D721Med (cell line): ENCODE data around the gene LYVE1.

ENCODE experiments used
- DNase-seq: peaks from one replicate; pipeline ENCODE4 v3.0.0; 2011; ENCODE audit warnings: low spot score; ENCODE audit not compliant: insufficient read length
- FAIRE-seq: peaks from 2 replicates; lab custom pipeline; 2011; peaks lifted over from hg19 to GRCh38; lab: Jason Lieb, UNC
- CTCF ChIP-seq: IDR thresholded peaks from 2 replicates; pipeline ENCODE4 v1.5.1; 2012; ENCODE audit warnings: mild to moderate bottlenecking, control low read depth; ENCODE audit not compliant: insufficient read depth; ENCODE audit errors: missing control alignments

The LYVE1 gene

GRCh38 chr11:10526974-10527918 lies 41.2 kb downstream of the LYVE1 start:
- FAIRE-seq (no peak), DNase-seq (no peak)
- TF ChIP-seq CTCF, result no peak

- FAIRE-seq, result no peak
- no peak for TF ChIP-seq CTCF
These were observed 44.0 kb downstream of the LYVE1 start for GRCh38 chr11:10524471-10524870.

GRCh38 chr11:10522921-10523320 lies 45.5 kb downstream of the LYVE1 start:
- FAIRE-seq, result no peak
- TF ChIP-seq CTCF, result no peak
- no peak for DNase-seq

More at GRCh38 chr11:10524471-10524870, 44.0 kb downstream of the LYVE1 start:
- DNase-seq, result no peak

GRCh38 chr11:10522276-10522675 lies 46.2 kb downstream of the LYVE1 start:
- no peak for TF ChIP-seq CTCF

DNA sequence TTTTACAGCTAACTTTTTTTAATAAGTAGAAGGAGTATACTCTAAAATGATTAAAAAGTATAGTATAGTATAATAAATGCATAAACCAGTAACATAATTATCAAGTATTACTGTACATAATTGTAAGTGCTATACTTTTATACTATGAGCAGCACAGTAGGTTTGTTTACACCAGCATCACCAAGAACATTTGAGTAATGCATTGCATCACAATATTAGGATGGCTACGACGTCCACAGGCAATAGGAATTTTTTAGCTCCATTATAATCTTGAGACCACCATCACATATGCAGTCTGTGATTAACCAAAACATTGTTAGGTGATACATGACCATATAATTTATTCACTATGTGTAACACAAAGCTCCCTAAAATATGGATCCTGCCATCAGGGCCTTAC lies 47.9 kb downstream of the LYVE1 start:
- no peak for TF ChIP-seq CTCF
- FAIRE-seq (no peak), DNase-seq (no peak)

More at GRCh38 chr11:10522276-10522675, 46.2 kb downstream of the LYVE1 start:
- DNase-seq (no peak), FAIRE-seq (no peak)

DNA sequence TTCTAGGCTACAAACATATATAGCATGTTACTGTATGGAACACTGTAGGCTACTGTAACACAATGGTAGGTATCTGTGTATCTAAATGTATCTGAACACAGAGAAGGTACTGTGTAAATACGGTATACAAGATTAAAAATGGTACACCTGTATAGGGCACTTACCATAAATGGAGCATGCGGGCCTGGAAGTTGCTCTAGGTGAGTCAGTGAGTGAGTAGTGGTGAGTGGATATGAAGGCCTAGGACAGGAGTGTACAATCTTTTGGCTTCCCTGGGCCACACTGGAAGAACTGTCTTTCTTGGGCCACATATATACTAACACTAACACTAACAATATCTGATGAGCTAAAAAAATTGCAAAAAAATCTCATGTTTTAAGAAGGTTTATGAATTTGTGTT lies 48.8 kb downstream of the LYVE1 start:
- TF ChIP-seq CTCF, result no peak
- no peak for DNase-seq
- no peak for FAIRE-seq

- DNase-seq (no peak), FAIRE-seq (no peak)
- TF ChIP-seq CTCF, result no peak
These were observed 49.6 kb downstream of the LYVE1 start for GRCh38 chr11:10518891-10519290.
